ENCODE measurements around the gene TMEM247.

TMEM247 gene

GRCh38 chr2:46493241-46493970 is 14.0 kb downstream of the TMEM247 start:
- peaks cover 12% of the 10 kb centered on the region for H3K4me1 Mint-ChIP-seq
- H3K4me3 Mint-ChIP-seq = peak overlapping the region; percentile 30
- H3K36me3 Mint-ChIP-seq = no peaks in the 10 kb centered on the region
- no peaks in the 10 kb centered on the region for H3K9me3 Mint-ChIP-seq
- ATAC-seq (peak; percentile 89), DNase-seq (ENCODE audit: low spot score in 2 of 2) (no peak)
- H3K27ac Mint-ChIP-seq = peak overlapping the region; percentile 84

DNA sequence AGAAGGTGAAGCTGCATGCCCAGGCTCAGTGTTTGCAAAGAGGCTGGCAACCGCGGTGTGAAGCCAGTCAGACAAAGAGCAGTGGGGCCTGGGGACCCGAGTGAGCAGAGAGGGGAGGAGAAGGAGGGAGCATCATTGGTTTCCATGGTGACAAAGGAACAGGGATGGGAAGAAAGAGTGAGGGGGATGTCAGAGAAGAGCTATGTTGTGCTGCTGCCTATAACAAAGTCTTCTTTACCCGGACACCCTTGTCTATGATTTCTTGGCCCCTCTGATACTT is 14.5 kb downstream of the TMEM247 start:
- Mint-ChIP-seq H3K9me3 (no peaks in the 10 kb centered on the region), H3K4me1 (peaks cover 12% of the 10 kb centered on the region), H3K36me3 (no peaks in the 10 kb centered on the region), H3K4me3 (peak overlapping the region; percentile 30), H3K27ac (peak overlapping the region; percentile 84)
- ATAC-seq = no peak
- no peak for DNase-seq (ENCODE audit: low spot score in 2 of 2)

- Mint-ChIP-seq H3K27ac (peak overlapping the region; percentile 43), H3K4me3 (no peak overlapping the region), H3K9me3 (no peaks in the 10 kb centered on the region), H3K36me3 (no peaks in the 10 kb centered on the region), H3K4me1 (peaks cover 13% of the 10 kb centered on the region)
- no peak for DNase-seq (ENCODE audit: low spot score in 2 of 2)
- ATAC-seq = no peak
These were observed 15.2 kb downstream of the TMEM247 start for GRCh38 chr2:46494596-46494995.

GRCh38 chr2:46495231-46496030 is 16.1 kb downstream of the TMEM247 start:
- DNase-seq (ENCODE audit: low spot score in 2 of 2) = no peak
- Mint-ChIP-seq H3K9me3 (no peaks in the 10 kb centered on the region), H3K36me3 (no peaks in the 10 kb centered on the region), H3K4me3 (no peak overlapping the region), H3K27ac (peak overlapping the region; percentile 43), H3K4me1 (peaks cover 18% of the 10 kb centered on the region)
- no peak for ATAC-seq

DNA sequence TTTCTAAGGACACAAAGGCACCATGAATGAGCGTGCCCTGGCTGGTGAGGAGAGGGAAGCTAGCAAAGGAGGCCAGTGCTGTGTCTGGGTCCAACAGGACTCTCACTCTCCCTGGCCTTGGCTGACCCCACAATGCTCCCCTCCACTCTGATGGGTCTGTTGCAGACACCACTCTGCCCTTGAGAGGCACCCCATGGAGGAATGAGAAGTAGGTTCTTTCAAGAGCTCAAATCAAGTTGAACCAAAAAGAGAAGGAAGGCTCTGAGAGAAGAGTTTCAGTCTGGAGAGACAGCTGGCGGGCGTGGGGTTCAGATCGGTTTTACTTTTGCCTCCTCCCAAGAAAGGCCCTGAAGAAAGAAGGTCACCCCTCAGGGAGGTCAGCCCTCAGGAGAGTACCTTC is 18.4 kb downstream of the TMEM247 start:
- Mint-ChIP-seq H3K27ac (no peak overlapping the region), H3K36me3 (no peaks in the 10 kb centered on the region), H3K9me3 (no peaks in the 10 kb centered on the region), H3K4me1 (peaks cover 18% of the 10 kb centered on the region), H3K4me3 (no peak overlapping the region)
- ATAC-seq (no peak), DNase-seq (ENCODE audit: low spot score in 2 of 2) (no peak)

- H3K4me1 Mint-ChIP-seq = peaks cover 9% of the 10 kb centered on the region
- no peaks in the 10 kb centered on the region for H3K36me3 Mint-ChIP-seq
- DNase-seq (ENCODE audit: low spot score in 2 of 2) (no peak), ATAC-seq (no peak)
- H3K27ac Mint-ChIP-seq = no peak overlapping the region
- peak overlapping the region; percentile 79 for H3K4me3 Mint-ChIP-seq
- no peaks in the 10 kb centered on the region for H3K9me3 Mint-ChIP-seq
These were observed 19.3 kb downstream of the TMEM247 start for GRCh38 chr2:46498681-46499080.

DNA sequence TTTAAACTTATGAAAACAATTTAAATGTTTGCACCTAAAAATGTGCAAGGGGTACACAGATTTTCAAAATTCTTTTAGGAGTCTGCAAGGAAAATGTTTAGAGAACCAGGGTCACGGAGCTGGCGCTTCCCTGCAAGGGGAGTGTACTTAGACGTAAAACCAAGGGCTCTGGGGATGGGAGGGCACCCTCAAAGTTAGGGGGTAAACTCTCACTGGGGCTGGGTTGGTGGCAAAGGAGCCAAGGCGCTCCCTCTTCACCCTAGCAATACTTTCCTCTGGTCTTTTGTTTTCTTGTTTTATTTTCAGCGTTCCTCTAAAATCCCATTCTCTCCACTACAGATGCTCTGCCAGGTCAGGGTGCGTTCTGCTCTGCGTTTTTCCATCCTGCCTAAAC is 20.0 kb downstream of the TMEM247 start:
- Mint-ChIP-seq H3K9me3 (no peaks in the 10 kb centered on the region), H3K36me3 (no peaks in the 10 kb centered on the region), H3K4me3 (peak overlapping the region; percentile 79), H3K4me1 (peaks cover 7% of the 10 kb centered on the region), H3K27ac (peak overlapping the region; percentile 90)
- DNase-seq (ENCODE audit: low spot score in 2 of 2) = no peak
- no peak for ATAC-seq

DNA sequence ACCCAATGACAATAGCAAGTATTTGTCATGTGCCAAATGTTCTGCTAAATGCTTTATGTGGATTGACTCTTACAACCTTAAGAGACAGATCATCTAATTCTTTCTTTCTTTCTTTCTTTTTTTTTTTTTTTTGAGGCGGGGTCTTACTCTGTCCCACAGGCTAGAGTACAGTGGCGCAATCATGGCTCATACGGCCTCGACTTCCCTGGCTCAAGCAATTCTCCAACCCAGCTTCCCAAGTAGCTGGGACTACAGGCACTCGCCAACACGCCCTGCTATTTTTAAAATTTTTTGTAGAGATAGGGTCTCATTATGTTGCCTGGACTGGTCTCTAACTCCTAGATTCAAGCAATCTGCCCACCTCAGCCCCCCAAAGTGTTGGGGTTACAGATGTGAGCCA is 21.4 kb downstream of the TMEM247 start:
- no peak overlapping the region for H3K27ac Mint-ChIP-seq
- no peaks in the 10 kb centered on the region for H3K36me3 Mint-ChIP-seq
- H3K4me1 Mint-ChIP-seq = peaks cover 9% of the 10 kb centered on the region
- no peak for ATAC-seq
- H3K4me3 Mint-ChIP-seq = peak overlapping the region; percentile 79
- DNase-seq (ENCODE audit: low spot score in 2 of 2) = no peak
- no peaks in the 10 kb centered on the region for H3K9me3 Mint-ChIP-seq

DNA sequence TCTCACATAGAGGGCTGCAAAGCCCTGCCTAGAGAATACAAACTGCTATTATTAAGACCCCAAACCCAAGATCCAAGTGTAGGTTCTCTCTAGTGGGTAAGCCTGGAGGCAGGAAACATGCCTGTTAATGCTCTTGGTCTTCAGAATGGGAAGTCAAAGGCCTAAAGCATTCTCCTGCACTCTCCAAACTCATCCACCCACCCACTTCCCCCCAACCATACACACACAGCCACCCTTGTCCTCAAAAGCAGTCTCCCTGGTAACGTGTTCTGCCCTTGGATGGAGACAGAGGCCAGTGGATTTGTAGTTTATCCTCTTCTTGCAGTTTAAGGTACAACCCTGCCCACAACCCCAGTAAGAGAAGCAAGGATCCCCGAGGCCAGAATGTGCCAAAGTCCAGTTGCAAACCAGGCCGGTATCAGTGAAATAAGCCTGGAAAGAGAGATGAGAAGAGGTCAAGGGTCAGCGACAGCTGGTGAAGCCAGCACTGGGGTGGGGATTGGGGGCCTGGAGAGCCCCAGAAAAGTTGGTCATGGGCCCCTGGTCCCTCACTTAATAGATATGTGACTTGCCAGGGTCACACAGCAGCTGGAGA is 23.0 kb downstream of the TMEM247 start:
- no peaks in the 10 kb centered on the region for H3K9me3 Mint-ChIP-seq
- peaks cover 21% of the 10 kb centered on the region for H3K4me1 Mint-ChIP-seq
- no peak overlapping the region for H3K4me3 Mint-ChIP-seq
- no peak for DNase-seq (ENCODE audit: low spot score in 2 of 2)
- no peak overlapping the region for H3K27ac Mint-ChIP-seq
- H3K36me3 Mint-ChIP-seq = no peaks in the 10 kb centered on the region
- ATAC-seq = no peak

DNA sequence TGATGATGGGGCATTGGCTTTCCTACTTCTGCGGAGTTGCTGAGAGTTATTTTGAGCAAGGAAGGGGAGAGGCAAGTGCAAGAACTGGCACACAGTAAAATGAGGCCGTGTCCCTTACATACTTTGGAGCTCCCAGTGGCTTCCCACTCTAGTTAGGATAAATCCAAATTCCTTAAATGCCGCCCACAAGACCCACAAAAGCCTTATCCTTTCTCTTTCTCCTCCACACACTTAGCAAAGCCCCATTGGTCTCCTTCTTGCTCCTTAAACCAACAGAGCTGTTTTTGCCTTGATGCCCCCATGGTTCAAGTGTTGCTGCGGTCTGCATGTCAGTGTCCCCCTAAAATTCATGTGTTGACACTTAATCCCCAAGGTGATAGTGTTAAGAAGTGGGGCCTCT is 24.3 kb downstream of the TMEM247 start:
- Mint-ChIP-seq H3K4me3 (no peak overlapping the region), H3K27ac (no peak overlapping the region), H3K36me3 (no peaks in the 10 kb centered on the region), H3K4me1 (peaks cover 26% of the 10 kb centered on the region), H3K9me3 (no peaks in the 10 kb centered on the region)
- DNase-seq (ENCODE audit: low spot score in 2 of 2) (no peak), ATAC-seq (no peak)

DNA sequence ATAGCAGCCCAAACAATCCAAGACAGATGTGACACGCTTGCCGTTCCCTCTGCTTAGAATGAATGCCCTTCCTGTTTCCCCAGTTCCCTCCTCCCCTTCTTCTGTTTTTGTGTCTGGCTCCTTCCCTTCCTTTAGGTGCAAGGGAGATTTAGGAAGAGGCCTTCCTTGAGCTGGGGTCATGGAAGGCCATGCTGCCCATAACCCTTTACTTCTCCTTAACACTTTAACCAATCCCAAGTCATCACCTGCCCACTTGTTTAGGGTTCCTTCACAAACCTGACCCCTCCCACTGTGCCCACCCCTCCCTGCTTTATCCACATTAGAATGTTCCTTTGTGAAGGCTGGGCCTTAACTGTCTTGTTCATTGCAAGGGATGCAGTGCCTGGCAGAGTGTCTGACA is 24.9 kb downstream of the TMEM247 start:
- Mint-ChIP-seq H3K27ac (no peak overlapping the region), H3K36me3 (no peaks in the 10 kb centered on the region), H3K9me3 (no peaks in the 10 kb centered on the region), H3K4me3 (no peak overlapping the region), H3K4me1 (peaks cover 29% of the 10 kb centered on the region)
- DNase-seq (ENCODE audit: low spot score in 2 of 2) (no peak), ATAC-seq (no peak)

- no peak overlapping the region for H3K27ac Mint-ChIP-seq
- ATAC-seq = no peak
- no peaks in the 10 kb centered on the region for H3K36me3 Mint-ChIP-seq
These were observed 25.5 kb downstream of the TMEM247 start for GRCh38 chr2:46504685-46505471.

GRCh38 chr2:46505472-46505783 is 26.1 kb downstream of the TMEM247 start:
- H3K9me3 Mint-ChIP-seq = no peaks in the 10 kb centered on the region
- peaks cover 23% of the 10 kb centered on the region for H3K4me1 Mint-ChIP-seq
- no peak overlapping the region for H3K4me3 Mint-ChIP-seq
- no peaks in the 10 kb centered on the region for H3K36me3 Mint-ChIP-seq
- H3K27ac Mint-ChIP-seq = no peak overlapping the region
- no peak for ATAC-seq
- no peak for DNase-seq (ENCODE audit: low spot score in 2 of 2)

More at GRCh38 chr2:46504685-46505471, 25.5 kb downstream of the TMEM247 start:
- Mint-ChIP-seq H3K9me3 (no peaks in the 10 kb centered on the region), H3K4me3 (no peak overlapping the region), H3K4me1 (peaks cover 25% of the 10 kb centered on the region)
- no peak for DNase-seq (ENCODE audit: low spot score in 2 of 2)

- Mint-ChIP-seq H3K9me3 (no peaks in the 10 kb centered on the region), H3K36me3 (no peaks in the 10 kb centered on the region), H3K4me1 (peaks cover 23% of the 10 kb centered on the region), H3K27ac (no peak overlapping the region), H3K4me3 (no peak overlapping the region)
- DNase-seq (ENCODE audit: low spot score in 2 of 2) (no peak), ATAC-seq (no peak)
These were observed 26.9 kb downstream of the TMEM247 start for GRCh38 chr2:46506131-46506706.

GRCh38 chr2:46508312-46508711 is 28.9 kb downstream of the TMEM247 start:
- Mint-ChIP-seq H3K36me3 (no peaks in the 10 kb centered on the region), H3K4me1 (peaks cover 23% of the 10 kb centered on the region), H3K9me3 (no peaks in the 10 kb centered on the region), H3K4me3 (no peak overlapping the region), H3K27ac (no peak overlapping the region)
- ATAC-seq (no peak), DNase-seq (ENCODE audit: low spot score in 2 of 2) (no peak)

All from stimulated activated effector memory CD8-positive, alpha-beta T cell treated with anti-CD3 and anti-CD28 coated beads, Interleukin-12 subunit alpha, Interleukin-12 subunit beta, amount 100 ng/mL, for 72 hours (primary cell).